Colon (tissue), 2 donors: ENCODE results near the gene PPP1R16B.

Experiments
- FAIRE-seq: peaks from 2 replicates; lab custom pipeline; 2012; peaks lifted over from hg19 to GRCh38; lab: Jason Lieb, UNC
- donor health status: control.
- donor health status: control.

Gene PPP1R16B

GRCh38 chr20:38896009-38896594 is 90.6 kb downstream of the PPP1R16B start:
- no peak for FAIRE-seq

- FAIRE-seq, result no peak
Measured at GRCh38 chr20:38897267-38897666, 91.8 kb downstream of the PPP1R16B start.

GRCh38 chr20:38900606-38901005 is 95.1 kb downstream of the PPP1R16B start:
- no peak for FAIRE-seq

- no peak for FAIRE-seq
Measured at GRCh38 chr20:38902601-38903000, 97.1 kb downstream of the PPP1R16B start.

GRCh38 chr20:38903335-38903734 is 97.8 kb downstream of the PPP1R16B start:
- FAIRE-seq, result no peak

GRCh38 chr20:38905375-38905774 is 99.9 kb downstream of the PPP1R16B start:
- no peak for FAIRE-seq

DNA sequence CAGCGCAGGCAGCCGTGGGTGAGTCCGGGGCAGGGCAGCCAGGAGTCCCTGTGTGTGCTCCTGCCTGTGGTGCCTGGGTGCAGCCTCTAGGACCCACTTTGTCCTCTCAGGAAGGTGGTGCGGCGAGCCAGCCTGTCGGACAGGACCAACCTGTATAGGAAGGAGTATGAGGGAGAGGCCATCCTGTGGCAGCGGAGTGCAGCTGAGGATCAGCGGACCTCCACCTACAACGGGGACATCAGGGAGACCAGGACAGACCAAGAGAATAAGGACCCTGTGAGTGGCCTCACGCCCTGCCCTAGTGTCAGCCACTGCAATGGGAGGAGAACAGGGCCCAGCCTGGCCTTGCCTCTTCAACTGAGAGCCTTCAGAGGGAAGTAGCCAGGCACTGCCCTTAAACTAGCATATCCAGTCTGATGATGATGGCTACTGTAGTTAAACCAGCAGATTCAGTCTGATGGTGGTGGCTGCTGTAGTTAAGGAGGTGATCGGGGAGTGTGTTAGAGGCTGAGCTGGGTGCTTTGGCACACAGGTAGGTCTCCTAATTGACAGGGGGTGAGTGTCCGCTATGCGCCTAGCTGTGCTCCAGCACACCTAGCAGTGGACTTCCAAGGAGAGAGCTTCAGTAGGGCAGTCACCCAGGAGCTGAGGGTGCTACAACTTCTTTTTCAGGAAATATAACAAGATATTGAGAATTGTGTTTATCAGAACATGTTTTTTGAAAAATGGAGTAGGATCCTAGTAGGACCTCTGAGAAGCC is 102.6 kb downstream of the PPP1R16B start:
- FAIRE-seq, result no peak

DNA sequence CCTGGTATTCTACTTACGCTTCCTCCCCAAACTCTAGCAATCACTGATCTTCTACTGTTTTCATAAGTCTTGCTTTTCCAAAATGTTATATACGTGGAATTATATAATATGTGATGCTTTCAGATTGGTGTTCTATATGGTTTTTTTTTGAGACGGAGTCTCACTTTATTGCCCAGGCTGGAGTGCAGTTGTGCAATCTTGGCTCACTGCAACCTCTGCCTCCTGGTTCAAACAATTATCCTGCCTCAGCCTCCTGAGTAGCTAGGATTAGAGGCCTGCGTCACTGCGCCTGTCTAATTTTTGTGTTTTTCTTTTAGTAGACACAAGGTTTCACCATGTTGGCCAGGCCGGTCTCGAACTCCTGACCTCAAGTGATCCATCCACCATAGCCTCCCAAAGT is 109.9 kb downstream of the PPP1R16B start:
- FAIRE-seq, result no peak

DNA sequence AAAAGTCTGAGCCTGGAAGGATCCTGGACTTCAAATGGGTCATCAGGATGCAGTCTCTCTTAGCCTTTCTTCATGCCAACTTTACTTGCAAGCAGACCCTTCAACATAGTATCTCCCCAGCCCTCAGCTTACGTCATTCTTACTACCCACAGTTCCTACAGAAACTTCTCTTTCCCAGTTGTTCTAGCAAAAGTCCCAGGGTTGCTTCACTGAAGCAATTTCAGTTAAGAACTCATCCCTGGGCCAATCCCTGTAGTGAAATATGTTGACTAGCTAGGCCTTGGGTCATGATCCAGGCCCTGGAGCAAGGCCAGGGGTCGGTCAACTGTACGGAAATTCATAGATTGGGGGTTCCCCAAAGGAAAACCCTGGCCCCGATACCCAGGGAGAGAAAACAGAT is 112.2 kb downstream of the PPP1R16B start:
- no peak for FAIRE-seq

- FAIRE-seq, result no peak
Measured at GRCh38 chr20:38918172-38918571, 112.7 kb downstream of the PPP1R16B start.

GRCh38 chr20:38919683-38920082 is 114.2 kb downstream of the PPP1R16B start:
- no peak for FAIRE-seq

DNA sequence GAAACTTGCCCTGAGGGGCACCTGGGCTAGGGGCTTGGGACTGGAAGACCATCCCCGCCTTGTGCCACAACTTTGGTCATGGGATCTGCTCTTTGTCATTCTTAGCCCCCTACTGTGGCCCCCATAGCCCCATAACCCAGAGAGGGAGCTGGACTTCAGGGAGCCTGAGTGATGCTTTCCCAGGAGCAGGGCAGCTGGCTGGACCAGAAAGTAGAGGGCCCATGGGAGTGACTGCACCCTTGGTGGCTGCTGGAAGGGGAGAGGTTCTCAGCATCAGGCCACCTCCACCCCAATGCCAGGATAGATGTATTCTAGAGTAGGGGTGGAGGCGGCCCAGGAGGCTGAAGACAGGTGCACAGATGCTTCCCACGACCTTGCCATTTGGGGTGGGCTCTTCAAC is 114.9 kb downstream of the PPP1R16B start:
- no peak for FAIRE-seq

DNA sequence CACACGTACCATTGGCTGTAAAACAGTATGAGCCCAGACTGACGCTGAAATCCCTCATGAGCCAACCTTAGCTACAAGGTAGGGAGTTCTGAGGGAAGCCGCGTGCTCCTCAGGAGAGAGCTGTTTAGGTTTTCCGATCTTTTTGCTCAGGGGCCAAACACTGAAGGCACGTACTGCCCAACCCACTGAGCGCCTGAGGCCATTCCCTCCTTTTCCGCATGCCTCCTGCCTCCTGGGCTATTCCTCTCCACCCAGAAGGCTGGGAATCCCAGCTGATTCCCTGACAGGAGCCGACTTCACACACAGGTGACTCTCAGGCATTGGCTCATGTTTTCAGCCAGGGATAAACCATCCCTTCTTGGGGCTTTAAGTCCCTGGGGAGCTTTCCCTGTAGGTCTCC is 115.4 kb downstream of the PPP1R16B start:
- FAIRE-seq, result no peak

DNA sequence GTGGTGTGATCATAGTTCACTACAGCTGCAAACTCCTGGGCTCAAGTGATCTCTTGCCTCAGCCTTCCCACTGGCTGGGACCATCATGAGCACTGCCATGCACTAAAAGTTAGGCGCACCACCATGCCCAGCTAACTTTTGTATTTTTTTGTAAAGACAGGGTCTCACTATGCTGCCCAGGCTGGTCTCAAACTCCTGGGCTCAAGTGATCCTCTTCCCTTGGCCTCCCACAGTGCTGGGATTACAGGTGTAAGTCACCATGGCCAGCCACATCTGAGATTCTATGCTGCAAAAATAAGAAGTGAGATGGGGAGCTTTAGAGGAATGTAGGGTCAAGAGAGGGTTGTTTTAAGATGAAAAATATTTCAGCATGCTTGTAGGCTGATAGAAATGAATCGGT is 119.2 kb downstream of the PPP1R16B start:
- no peak for FAIRE-seq

GRCh38 chr20:38926142-38926933 is 120.8 kb downstream of the PPP1R16B start, which contains the start of gene FAM83D:
FAM83D (plus strand) TSS chr20:38926417; CDS start chr20:38926443, 26 bp downstream.
- no peak for FAIRE-seq

GRCh38 chr20:38926934-38927616 is 121.6 kb downstream of the PPP1R16B start:
- no peak for FAIRE-seq

DNA sequence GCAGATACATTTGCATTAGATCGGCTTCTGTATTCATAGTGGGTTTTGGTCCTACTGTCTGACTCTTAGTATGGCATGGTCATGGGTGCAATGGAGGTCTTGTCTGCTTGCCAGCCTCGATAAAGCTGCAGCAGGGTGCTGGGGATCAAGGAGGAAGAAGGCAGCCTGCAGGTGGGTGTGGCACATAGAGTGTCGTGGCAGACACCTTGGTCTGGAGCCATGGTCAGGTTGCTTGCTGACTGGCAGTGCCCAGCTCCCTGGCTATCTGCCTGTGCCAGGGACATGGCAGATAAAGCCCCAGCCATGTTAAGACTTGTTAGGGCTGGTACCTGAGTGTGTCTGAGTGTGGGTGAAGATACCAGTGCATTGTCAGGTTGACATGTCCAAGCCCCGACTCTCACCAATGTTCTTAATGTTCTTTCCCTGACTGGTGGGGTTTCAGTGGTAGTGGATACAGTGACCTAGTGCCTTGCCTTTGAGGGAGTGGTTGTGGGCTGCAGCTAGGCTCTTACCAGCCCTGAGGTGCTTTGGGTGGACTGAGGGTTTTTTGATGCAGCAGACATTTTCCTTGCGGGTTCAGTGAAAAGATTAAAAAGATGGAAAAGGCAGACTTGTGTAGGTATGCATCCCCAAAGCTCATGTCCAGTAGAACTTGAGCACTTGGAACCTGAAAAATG is 122.5 kb downstream of the PPP1R16B start:
- no peak for FAIRE-seq

DNA sequence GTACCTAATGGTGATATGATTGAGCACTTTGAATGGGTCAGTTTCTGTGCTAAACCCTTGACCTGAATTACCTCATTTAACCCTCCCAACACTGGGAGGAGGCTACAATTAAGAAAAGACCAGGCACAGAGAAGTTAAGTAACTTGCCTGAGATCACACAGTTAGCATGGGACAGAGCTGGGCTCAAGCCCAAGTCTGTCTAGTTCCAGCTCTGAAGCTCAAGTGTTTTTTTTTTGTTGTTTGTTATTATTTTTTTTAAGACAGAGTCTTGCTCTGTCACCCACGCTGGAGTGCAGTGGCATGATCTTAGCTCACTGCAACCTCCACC is 124.7 kb downstream of the PPP1R16B start:
- no peak for FAIRE-seq

DNA sequence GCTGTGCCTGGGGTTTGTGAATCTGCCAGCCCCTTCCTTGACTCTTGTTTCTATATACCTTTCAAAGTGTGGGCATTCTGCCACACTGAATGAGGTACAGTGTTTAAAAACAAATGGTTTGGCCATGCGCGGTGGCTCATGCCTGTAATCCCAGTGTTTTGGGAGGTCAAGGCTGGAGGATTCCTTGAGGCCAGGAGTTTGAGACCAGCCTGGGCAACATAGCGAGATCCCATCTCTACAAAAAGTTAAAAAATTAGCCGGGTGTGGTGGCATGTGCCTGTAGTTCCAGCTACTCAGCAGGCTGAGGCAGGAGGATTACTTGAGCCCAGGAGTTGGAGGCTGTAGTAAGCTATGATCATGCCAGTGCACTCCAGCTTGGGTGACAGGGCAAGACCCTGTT is 126.5 kb downstream of the PPP1R16B start:
- FAIRE-seq, result no peak

- FAIRE-seq, result no peak
Measured at GRCh38 chr20:38932457-38933120, 127.1 kb downstream of the PPP1R16B start.

GRCh38 chr20:38934530-38934929 is 129.0 kb downstream of the PPP1R16B start:
- no peak for FAIRE-seq

GRCh38 chr20:38935285-38935684 is 129.8 kb downstream of the PPP1R16B start:
- FAIRE-seq, result no peak
